Kidney epithelial cell (primary cell): ENCODE results near the gene VWF. TPM values are rescaled to one million over a fixed set of nuclear protein-coding genes. Genes with fewer than 3 reads are reported as not detected.
"Not testable (repeated sequence)": the region's sequence is repeated elsewhere in the genome, so short reads cannot be mapped to it uniquely, and the experiment has no call there.

ENCODE experiments used
- DNase-seq: peaks from one replicate; pipeline ENCODE4 v3.0.0-alpha.2; 2010; ENCODE audit warnings: low read depth
- H3K27me3 ChIP-seq: 2 replicates; pipeline ENCODE4 v1.6.0; 2011; ENCODE audit warnings: low read length; ENCODE audit not compliant: control insufficient read depth, insufficient read depth
- H3K36me3 ChIP-seq: 2 replicates; pipeline ENCODE4 v1.5.1; 2011; ENCODE audit warnings: low read length; ENCODE audit not compliant: control insufficient read depth, insufficient read depth
- H3K4me3 ChIP-seq: 2 replicates; pipeline ENCODE4 v1.5.1; 2011; ENCODE audit warnings: low read depth, mild to moderate bottlenecking, control low read depth, low read length
- CTCF ChIP-seq: IDR thresholded peaks from 2 replicates; pipeline ENCODE4 v1.5.1; 2011; ENCODE audit warnings: mild to moderate bottlenecking, moderate library complexity, low read length, control low read depth, inconsistent platforms; ENCODE audit not compliant: insufficient read depth, poor library complexity, severe bottlenecking
- total RNA-seq: library from RNA; depleted of rRNA; stranded (reverse); fragments of >200 nt; gene quantifications from 2 replicates; pipeline ENCODE4 v1.2.3, GENCODE V29; 2015

VWF gene
- total RNA-seq, 1 donor from 2014 or later = 0.42 TPM

- H3K4me3 ChIP-seq = no peak overlapping the region
- H3K36me3 ChIP-seq = no peaks in the 10 kb centered on the region
- H3K27me3 ChIP-seq = no peaks in the 10 kb centered on the region
- no peak for DNase-seq
- TF ChIP-seq CTCF = no peak
Measured at GRCh38 chr12:6032726-6033125, 91.7 kb downstream of the VWF start.

DNA sequence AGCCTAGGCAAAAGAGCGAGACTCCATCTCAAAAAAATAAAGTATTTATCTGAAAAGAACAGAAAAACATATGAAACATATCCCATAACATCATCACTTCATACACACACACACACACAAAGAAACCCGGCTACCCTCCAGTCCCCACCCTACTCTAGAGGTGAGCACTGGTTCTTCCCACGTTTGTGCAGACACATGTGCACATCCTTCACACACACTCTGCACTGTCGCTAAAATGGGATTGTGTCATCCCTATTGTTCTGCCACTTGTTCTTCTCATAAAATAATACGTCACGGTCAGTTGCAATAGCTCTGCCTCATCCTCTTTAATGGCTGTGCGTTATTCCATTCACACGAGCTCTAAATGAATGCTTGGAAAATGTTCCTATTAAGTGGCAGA, 93.5 kb downstream of the VWF start:
- Histone ChIP-seq H3K4me3 (no peak overlapping the region), H3K27me3 (no peaks in the 10 kb centered on the region), H3K36me3 (no peaks in the 10 kb centered on the region)
- no peak for DNase-seq
- no peak for TF ChIP-seq CTCF

DNA sequence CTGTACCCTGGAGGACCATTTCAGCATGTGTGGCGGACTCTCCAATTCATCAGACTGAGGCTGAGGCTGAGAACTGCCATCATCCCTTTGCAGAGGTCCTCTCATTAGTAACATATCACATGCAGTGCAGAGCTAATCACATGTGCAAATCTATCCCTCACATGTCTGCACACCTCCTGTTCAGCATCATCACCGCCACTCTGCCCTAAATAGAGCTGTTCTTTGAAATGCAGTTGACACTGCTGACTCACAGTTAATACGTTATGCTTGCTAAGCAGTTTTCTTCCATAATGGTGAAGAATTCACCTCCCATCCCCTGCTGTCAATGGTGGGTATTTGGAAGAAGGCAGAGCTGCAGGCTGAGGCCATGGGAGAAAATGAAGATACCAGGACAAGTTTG, 94.4 kb downstream of the VWF start:
- no peak for DNase-seq
- no peak overlapping the region for H3K4me3 ChIP-seq
- no peaks in the 10 kb centered on the region for H3K36me3 ChIP-seq
- no peak for TF ChIP-seq CTCF
- H3K27me3 ChIP-seq = no peaks in the 10 kb centered on the region

DNA sequence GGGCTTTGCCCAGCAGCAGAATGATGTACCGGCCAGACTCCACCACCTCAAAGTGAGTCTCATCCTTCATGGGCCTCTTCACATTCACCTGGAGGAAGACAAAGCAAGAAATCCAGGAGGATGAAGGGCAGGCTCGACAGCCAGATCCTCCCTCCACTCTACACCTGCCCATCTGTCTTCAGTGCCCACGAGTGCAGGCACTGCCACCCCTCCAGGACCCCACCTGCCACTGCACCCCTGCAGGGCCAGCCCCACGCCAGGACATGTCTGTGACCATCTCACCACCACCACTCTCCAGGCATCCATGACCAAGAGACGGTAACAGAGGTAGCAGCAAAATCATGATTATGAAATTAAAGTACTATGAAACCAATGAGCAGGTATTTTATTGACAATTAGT, 95.1 kb downstream of the VWF start:
- no peak for TF ChIP-seq CTCF
- H3K4me3 ChIP-seq = no peak overlapping the region
- H3K27me3 ChIP-seq = no peaks in the 10 kb centered on the region
- no peak for DNase-seq
- H3K36me3 ChIP-seq = no peaks in the 10 kb centered on the region

- no peak for TF ChIP-seq CTCF
- no peaks in the 10 kb centered on the region for H3K27me3 ChIP-seq
- H3K36me3 ChIP-seq = no peaks in the 10 kb centered on the region
- DNase-seq = no peak
- H3K4me3 ChIP-seq = no peak overlapping the region
Measured at GRCh38 chr12:6026998-6027397, 97.5 kb downstream of the VWF start.

GRCh38 chr12:6025703-6026298, 98.7 kb downstream of the VWF start:
- not testable (repeated sequence) for H3K27me3 ChIP-seq, DNase-seq, H3K36me3 ChIP-seq

GRCh38 chr12:6024066-6024465, 100.4 kb downstream of the VWF start:
- DNase-seq, H3K4me3 ChIP-seq, H3K27me3 ChIP-seq, H3K36me3 ChIP-seq: not testable (repeated sequence)

More at GRCh38 chr12:6025703-6026298, 98.7 kb downstream of the VWF start:
- H3K4me3 ChIP-seq = not testable (repeated sequence)
